DOHH2 (cell line): ENCODE data around the gene GNB1L.

Experiments
- EZH2phosphoT487 ChIP-seq: fragments of 200-600 bp; sonication (generic); IDR thresholded peaks from 2 replicates; pipeline ENCODE4 v1.6.1; 2017; ENCODE audit warnings: borderline replicate concordance, mild to moderate bottlenecking, antibody characterized with exemption, low read length, moderate library complexity, mixed read lengths
- TF ChIP-seq, protein P1 (sequence below): fragments of 200-600 bp; sonication (generic); IDR thresholded peaks from one replicate; pipeline ENCODE4 v1.5.1; 2014; ENCODE audit warnings: antibody characterized with exemption, mild to moderate bottlenecking, low read depth, low read length; ENCODE audit not compliant: poor library complexity, severe bottlenecking

DNA sequence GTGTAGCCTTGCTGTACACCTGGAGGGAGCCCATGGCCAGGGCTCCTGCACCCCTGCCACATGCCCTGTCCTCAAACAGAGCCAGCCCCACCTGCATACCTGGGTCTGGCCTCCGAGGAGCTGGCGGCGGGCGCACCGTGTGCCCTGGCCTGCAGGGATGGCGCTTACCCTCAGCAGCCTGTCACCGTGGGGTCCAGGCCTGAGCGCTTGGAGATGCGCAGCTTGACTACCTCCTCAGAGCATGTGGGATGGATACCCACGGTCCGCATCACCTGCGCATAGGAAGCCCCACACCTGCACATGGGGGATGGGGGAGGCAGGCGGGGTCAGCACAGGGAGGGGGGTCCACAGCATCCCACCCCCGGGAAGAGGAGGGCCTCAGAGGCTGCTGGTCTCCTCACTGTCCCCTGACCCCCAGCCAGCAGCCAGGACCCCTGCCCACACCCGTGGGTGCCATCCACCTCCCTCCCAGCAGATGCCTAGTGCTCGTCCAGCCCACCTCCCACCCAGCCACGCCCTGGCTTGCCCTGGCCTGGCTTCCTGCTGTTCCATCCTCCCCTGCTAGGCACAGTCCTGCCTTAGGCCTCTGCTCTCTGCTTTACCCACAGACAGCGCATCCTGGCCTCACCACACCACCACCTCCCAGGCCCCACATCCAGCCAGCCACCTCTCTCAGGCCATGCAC lies 22.4 kb upstream of the GNB1L start:
- TF ChIP-seq, protein P1, sequence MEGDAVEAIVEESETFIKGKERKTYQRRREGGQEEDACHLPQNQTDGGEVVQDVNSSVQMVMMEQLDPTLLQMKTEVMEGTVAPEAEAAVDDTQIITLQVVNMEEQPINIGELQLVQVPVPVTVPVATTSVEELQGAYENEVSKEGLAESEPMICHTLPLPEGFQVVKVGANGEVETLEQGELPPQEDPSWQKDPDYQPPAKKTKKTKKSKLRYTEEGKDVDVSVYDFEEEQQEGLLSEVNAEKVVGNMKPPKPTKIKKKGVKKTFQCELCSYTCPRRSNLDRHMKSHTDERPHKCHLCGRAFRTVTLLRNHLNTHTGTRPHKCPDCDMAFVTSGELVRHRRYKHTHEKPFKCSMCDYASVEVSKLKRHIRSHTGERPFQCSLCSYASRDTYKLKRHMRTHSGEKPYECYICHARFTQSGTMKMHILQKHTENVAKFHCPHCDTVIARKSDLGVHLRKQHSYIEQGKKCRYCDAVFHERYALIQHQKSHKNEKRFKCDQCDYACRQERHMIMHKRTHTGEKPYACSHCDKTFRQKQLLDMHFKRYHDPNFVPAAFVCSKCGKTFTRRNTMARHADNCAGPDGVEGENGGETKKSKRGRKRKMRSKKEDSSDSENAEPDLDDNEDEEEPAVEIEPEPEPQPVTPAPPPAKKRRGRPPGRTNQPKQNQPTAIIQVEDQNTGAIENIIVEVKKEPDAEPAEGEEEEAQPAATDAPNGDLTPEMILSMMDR: no peak
- no peak for TF ChIP-seq EZH2phosphoT487
